ENCODE data around the gene HNF1A. TPM values are rescaled to one million over a fixed set of nuclear protein-coding genes. Genes with fewer than 3 reads are reported as not detected.
A peak's percentile ranks its signal among the peaks of the same experiment; 100 is the strongest.

Gene HNF1A
- total RNA-seq, 1 experiment from 2014 or later, result not detected

DNA sequence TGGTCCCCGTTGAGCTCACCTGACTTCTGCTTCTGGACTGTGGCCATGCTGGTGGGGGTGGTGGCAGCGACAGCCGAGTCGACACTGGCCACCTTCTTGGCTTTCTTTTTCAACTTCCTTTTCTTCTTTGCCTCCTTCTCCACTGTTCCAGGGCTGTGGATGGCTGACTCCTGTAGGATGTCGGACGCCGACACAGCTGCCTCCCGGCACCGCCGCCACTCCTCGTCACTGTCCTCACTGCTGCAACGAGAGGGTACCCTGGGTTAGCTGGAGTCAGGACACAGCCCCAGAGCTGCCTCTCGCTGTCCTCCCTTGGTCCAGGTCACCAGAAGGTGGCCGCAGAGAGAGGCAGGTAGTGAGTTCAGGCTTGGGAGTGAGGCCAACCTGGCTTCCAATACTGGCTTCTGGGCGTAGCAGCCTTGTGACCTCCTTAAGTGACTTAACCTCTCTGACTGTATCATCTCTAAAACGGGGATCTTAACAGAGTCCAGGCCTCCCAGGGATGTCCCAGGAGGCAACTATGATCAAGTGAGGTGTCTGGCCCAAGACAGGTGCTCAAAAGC is 26.0 kb downstream of the HNF1A start:
- intact Hi-C loops (cut with micrococcal nuclease), result loop anchor here (2.0 to 10.0 kb wide), 2 partner anchors 106 to 360 kb away; partner anchors contain the start of gene CABP1
- Histone ChIP-seq H3K9me3 (ENCODE audit: control insufficient read depth in 1 of 2, insufficient read depth in 1 of 2, low read depth in 1 of 2, low read length in 2 of 2) (no peaks in the 10 kb centered on the region), H3K36me3 (ENCODE audit: control insufficient read depth in 1 of 2, insufficient read depth in 2 of 2, low read length in 2 of 2) (peaks cover 21 to 23% of the 10 kb centered on the region in 2 experiments; a peak in 3 of 4 replicates), H3K27ac (ENCODE audit: low read depth, low read length) (no peak overlapping the region), H3K9ac (ENCODE audit: low read length) (no peak overlapping the region), H4K20me1 (ENCODE audit: insufficient read depth) (no peaks in the 10 kb centered on the region), H3K9me2 (ENCODE audit: insufficient read depth) (no peaks in the 10 kb centered on the region), H3K4me1 (ENCODE audit: control insufficient read depth in 1 of 2, insufficient read depth in 2 of 2, low read length in 2 of 2) (no peaks in the 10 kb centered on the region), H3K4me3 (replicated peaks in 1 of 2; ENCODE audit: low read depth in 1 of 2, low read length in 2 of 2) (no peak overlapping the region), H3K79me2 (ENCODE audit: insufficient read depth, low read length) (no peaks in the 10 kb centered on the region), H3K4me2 (ENCODE audit: low read length) (no peak overlapping the region), H3K27me3 (ENCODE audit: insufficient read depth, low read length) (no peaks in the 10 kb centered on the region), H2AFZ (ENCODE audit: low read depth, low read length, poor library complexity, severe bottlenecking) (no peak overlapping the region)
- DNase-seq (ENCODE audit: low read depth, low spot score) (no peak), ATAC-seq (no peak)
- ChIA-PET RAD21 (ENCODE audit: low non-redundant PET in 1 of 2, low total read pairs in 2 of 2, uncharacterized antibody in 2 of 2, unreplicated experiment in 2 of 2) (no interaction called here), POLR2A (no interaction called here), CTCF (interaction anchor here (0.9 to 1.5 kb wide), 3 partner anchors 8 to 421 kb away, joined by 3 to 5 read pairs (median 4); no protein-coding TSS in a partner anchor)
- no TSS peak for BruUV-seq (replicated peaks)
- no peak for TF ChIP-seq SP1 (IDR thresholded peaks at IDR 0.05; ENCODE audit: low read depth)
- TF ChIP-seq ELF1 (IDR thresholded peaks at IDR 0.05; ENCODE audit: borderline replicate concordance, low read depth), result no peak
- TF ChIP-seq RAD21 (IDR thresholded peaks at IDR 0.05; ENCODE audit: low read depth), result no peak

- no TSS peak for BruUV-seq (replicated peaks)
- Histone ChIP-seq H3K9me3 (ENCODE audit: control insufficient read depth in 1 of 2, insufficient read depth in 1 of 2, low read depth in 1 of 2, low read length in 2 of 2) (no peaks in the 10 kb centered on the region), H3K9me2 (ENCODE audit: insufficient read depth) (no peaks in the 10 kb centered on the region), H3K4me3 (replicated peaks in 1 of 2; ENCODE audit: low read depth in 1 of 2, low read length in 2 of 2) (no peak overlapping the region), H3K79me2 (ENCODE audit: insufficient read depth, low read length) (no peaks in the 10 kb centered on the region), H3K4me1 (ENCODE audit: control insufficient read depth in 1 of 2, insufficient read depth in 2 of 2, low read length in 2 of 2) (no peaks in the 10 kb centered on the region), H3K27me3 (ENCODE audit: insufficient read depth, low read length) (no peaks in the 10 kb centered on the region), H3K27ac (ENCODE audit: low read depth, low read length) (no peak overlapping the region), H2AFZ (ENCODE audit: low read depth, low read length, poor library complexity, severe bottlenecking) (no peak overlapping the region), H3K36me3 (ENCODE audit: control insufficient read depth in 1 of 2, insufficient read depth in 2 of 2, low read length in 2 of 2) (peaks cover 23% of the 10 kb centered on the region in 2 experiments; a peak in 3 of 4 replicates), H3K9ac (ENCODE audit: low read length) (no peak overlapping the region), H3K4me2 (ENCODE audit: low read length) (no peak overlapping the region), H4K20me1 (ENCODE audit: insufficient read depth) (no peaks in the 10 kb centered on the region)
- DNase-seq (ENCODE audit: low read depth, low spot score) (peak; percentile 46), ATAC-seq (peak; percentile 71)
- ChIA-PET CTCF (interaction anchor here (0.5 to 1.6 kb wide), 12 partner anchors 8 to 424 kb away, joined by 3 to 8 read pairs (median 3); partner anchors contain the start of gene POP5), RAD21 (ENCODE audit: low non-redundant PET in 1 of 2, low total read pairs in 2 of 2, uncharacterized antibody in 2 of 2, unreplicated experiment in 2 of 2) (no interaction called here), POLR2A (no interaction called here)
- TF ChIP-seq EZH2phosphoT487 (IDR thresholded peaks at IDR 0.05; ENCODE audit: borderline replicate concordance), result no peak
- TF ChIP-seq TCF7L2 (IDR thresholded peaks at IDR 0.05; ENCODE audit: borderline replicate concordance, extremely low read depth, insufficient read depth, insufficient read length), result peak; percentile 78
- TF ChIP-seq CTCF (IDR thresholded peaks at IDR 0.05 in 2 of 3, conservative IDR thresholded peaks at IDR 0.05 in 1 of 3; ENCODE audit: borderline replicate concordance in 1 of 3, insufficient read depth in 1 of 3, low read depth in 2 of 3, low read length in 2 of 3), result peak; percentile 63 to 76 (median 74); a peak in 5 of 6 replicates
- TF ChIP-seq ZFX (IDR thresholded peaks at IDR 0.05), result no peak
- TF ChIP-seq SRF (IDR thresholded peaks at IDR 0.05; ENCODE audit: low read depth), result no peak
- TF ChIP-seq RAD21 (IDR thresholded peaks at IDR 0.05; ENCODE audit: low read depth), result peak; percentile 67
- TF ChIP-seq ATF3 (IDR thresholded peaks at IDR 0.05), result no peak
- TF ChIP-seq CBX3 (IDR thresholded peaks at IDR 0.05; ENCODE audit: low read depth), result no peak
- intact Hi-C loops (cut with micrococcal nuclease), result loop anchor here (2.0 to 10.0 kb wide), 5 partner anchors 92 to 678 kb away; partner anchors contain the start of genes CABP1 and PLA2G1B
These were observed 27.0 kb downstream of the HNF1A start for GRCh38 chr12:121005346-121005815.
